Measurements from ENCODE around the gene HLTF. TPM values are rescaled to one million over a fixed set of nuclear protein-coding genes. Genes with fewer than 3 reads are reported as not detected.

Gene HLTF
- total RNA-seq, 2 donors from 2014 or later: 10.9 to 15.3 TPM

- ATAC-seq (no peak), DNase-seq (no peak)
- H3K27me3 ChIP-seq: no peaks in the 10 kb centered on the region
- WGBS, 2 donors: 87 to 90% methylated on average over 5 of the region's 5 CpGs
- H3K36me3 ChIP-seq (replicated peaks in 1 of 2; ENCODE audit: insufficient read depth in 1 of 2, low read depth in 2 of 2): peaks cover 5 to 6% of the 10 kb centered on the region in 2 donors
- intact Hi-C loops (cut with DNase I): no loop called here
- no peak overlapping the region for H3K4me3 ChIP-seq
- no peaks in the 10 kb centered on the region for H3K9me3 ChIP-seq
- no peak overlapping the region for H3K27ac ChIP-seq
- H3K4me1 ChIP-seq: no peaks in the 10 kb centered on the region
- TF ChIP-seq CTCF (IDR thresholded peaks at IDR 0.05) (no peak), POLR2A (IDR thresholded peaks at IDR 0.05) (no peak)
Measured at GRCh38 chr3:149077628-149078027, 8.7 kb downstream of the HLTF start.

GRCh38 chr3:149067883-149068282 is 18.4 kb downstream of the HLTF start:
- intact Hi-C loops (cut with DNase I): no loop called here
- H3K4me3 ChIP-seq: no peak overlapping the region
- H3K36me3 ChIP-seq (replicated peaks in 1 of 2; ENCODE audit: insufficient read depth in 1 of 2, low read depth in 2 of 2): peaks cover 0 to 7% of the 10 kb centered on the region in 2 donors
- DNase-seq (no peak), ATAC-seq (no peak)
- WGBS, 2 donors: 89 to 96% methylated on average over 8 of the region's 8 CpGs
- no peak for TF ChIP-seq CTCF (IDR thresholded peaks at IDR 0.05)
- no peak for TF ChIP-seq POLR2A (IDR thresholded peaks at IDR 0.05)
- no peaks in the 10 kb centered on the region for H3K4me1 ChIP-seq
- H3K9me3 ChIP-seq: no peaks in the 10 kb centered on the region
- no peaks in the 10 kb centered on the region for H3K27me3 ChIP-seq
- H3K27ac ChIP-seq: no peak overlapping the region

- Histone ChIP-seq H3K4me3 (no peak overlapping the region), H3K27me3 (no peaks in the 10 kb centered on the region), H3K36me3 (replicated peaks in 1 of 2; ENCODE audit: insufficient read depth in 1 of 2, low read depth in 2 of 2) (no peaks in the 10 kb centered on the region), H3K27ac (no peak overlapping the region), H3K9me3 (no peaks in the 10 kb centered on the region), H3K4me1 (no peaks in the 10 kb centered on the region)
- intact Hi-C loops (cut with DNase I): no loop called here
- no peak for DNase-seq
- TF ChIP-seq POLR2A (IDR thresholded peaks at IDR 0.05) (no peak), CTCF (IDR thresholded peaks at IDR 0.05) (no peak)
- 88 to 97% methylated on average over 2 of the region's 2 CpGs for WGBS, 2 donors
- no peak for ATAC-seq
Measured at GRCh38 chr3:149061776-149062175, 24.6 kb downstream of the HLTF start.

GRCh38 chr3:149058602-149059001 is 27.7 kb downstream of the HLTF start:
- DNase-seq: no peak
- TF ChIP-seq CTCF (IDR thresholded peaks at IDR 0.05) (no peak), POLR2A (IDR thresholded peaks at IDR 0.05) (no peak)
- Histone ChIP-seq H3K27me3 (no peaks in the 10 kb centered on the region), H3K4me3 (no peak overlapping the region), H3K36me3 (replicated peaks in 1 of 2; ENCODE audit: insufficient read depth in 1 of 2, low read depth in 2 of 2) (no peaks in the 10 kb centered on the region), H3K4me1 (no peaks in the 10 kb centered on the region), H3K27ac (no peak overlapping the region), H3K9me3 (no peaks in the 10 kb centered on the region)
- 66 to 86% methylated on average over 1 of the region's 1 CpG for WGBS, 2 donors
- no peak for ATAC-seq
- intact Hi-C loops (cut with DNase I): no loop called here

DNA sequence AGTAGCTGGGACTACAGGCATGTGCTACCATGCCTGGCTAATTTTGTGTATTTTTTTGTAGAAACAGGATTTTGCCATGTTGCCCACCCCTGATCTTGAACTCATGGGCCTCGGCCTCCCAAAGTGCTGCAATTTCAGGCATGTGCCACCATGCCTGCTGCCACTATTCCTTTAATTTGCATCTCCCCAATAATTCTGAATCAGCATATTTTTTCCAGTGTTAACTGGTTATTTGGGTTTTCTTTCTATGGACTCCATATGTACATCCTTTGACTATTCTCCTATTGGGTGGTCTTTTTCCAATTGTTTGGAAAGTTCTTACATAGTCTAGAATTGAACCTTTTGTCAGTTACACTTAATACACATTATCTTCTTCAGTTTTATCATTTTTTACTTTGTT is 28.1 kb downstream of the HLTF start:
- no peak for ATAC-seq
- WGBS, 2 donors: 94 to 100% methylated on average over 1 of the region's 1 CpG
- intact Hi-C loops (cut with DNase I): no loop called here

More for the DNA sequence above, 28.1 kb downstream of the HLTF start:
- Histone ChIP-seq H3K36me3 (replicated peaks in 1 of 2; ENCODE audit: insufficient read depth in 1 of 2, low read depth in 2 of 2) (peaks cover 0 to 2% of the 10 kb centered on the region in 2 donors), H3K4me3 (no peak overlapping the region), H3K9me3 (no peaks in the 10 kb centered on the region), H3K27me3 (no peaks in the 10 kb centered on the region), H3K27ac (no peak overlapping the region), H3K4me1 (no peaks in the 10 kb centered on the region)
- no peak for TF ChIP-seq POLR2A (IDR thresholded peaks at IDR 0.05)
- no peak for TF ChIP-seq CTCF (IDR thresholded peaks at IDR 0.05)
- DNase-seq: no peak

Measured in body of pancreas (tissue), 4 donors.